Measurements from ENCODE around the gene PCYOX1L.

DNA sequence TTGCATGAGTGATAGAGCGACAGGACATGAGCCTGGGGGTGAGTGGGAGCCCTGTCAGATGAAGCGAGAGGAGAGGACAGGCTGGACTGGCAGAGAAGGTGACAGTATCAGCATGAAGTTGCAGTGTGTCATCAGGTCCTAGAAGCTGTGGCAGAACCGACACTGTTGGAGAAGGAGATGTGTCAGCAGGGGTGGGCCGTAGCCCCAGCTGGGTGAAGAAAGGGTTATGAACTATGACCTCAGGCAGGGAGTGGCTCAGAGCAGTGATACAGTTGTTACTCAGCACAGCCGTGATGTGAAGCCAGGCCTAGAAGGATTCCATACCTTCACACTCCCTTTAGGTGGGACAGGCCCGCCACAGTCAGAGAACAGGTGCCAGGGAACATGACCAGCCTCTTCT is 7.6 kb downstream of the PCYOX1L start:
- TF ChIP-seq RAD21 (IDR thresholded peaks at IDR 0.05; ENCODE audit: low read depth) (no peak), TAF1 (IDR thresholded peaks at IDR 0.05; ENCODE audit: low read depth) (no peak), FOXM1 (IDR thresholded peaks at IDR 0.05; ENCODE audit: borderline replicate concordance, low read depth) (no peak), MAX (IDR thresholded peaks at IDR 0.05) (no peak), TEAD4 (IDR thresholded peaks at IDR 0.05) (no peak)
